Gastroesophageal sphincter (tissue), 4 donors: ENCODE data around the gene CTSF. TPM values are rescaled to one million over a fixed set of nuclear protein-coding genes. Genes with fewer than 3 reads are reported as not detected.

Experiments used
- ATAC-seq: fragments of 150-250 bp; one replicate; pipeline ENCODE4 v1.9.1; 2016; ENCODE audit warnings: mild to moderate bottlenecking, moderate library complexity
- H3K27ac ChIP-seq, 4 donors: fragments of 200-600 bp; sonication (generic) in 3 of 4; 1 replicate in 3 of 4; 2 replicates in 1 of 4; pipeline ENCODE4 v1.5.1; 2016 to 2019
- H3K27me3 ChIP-seq: fragments of 200-600 bp; sonication (generic); one replicate; pipeline ENCODE4 v1.5.1; 2019
- H3K36me3 ChIP-seq, 2 donors: fragments of 200-600 bp; sonication (generic); one replicate each; pipeline ENCODE4 v1.5.1; 2019; ENCODE audit warnings: control low read depth in 1 of 2
- H3K4me1 ChIP-seq, 3 donors: fragments of 200-600 bp; sonication (generic); 1 replicate in 2 of 3; 2 replicates in 1 of 3; pipeline ENCODE4 v1.5.1; 2016 to 2019; ENCODE audit warnings: control low read depth in 2 of 3
- H3K4me3 ChIP-seq, 2 donors: fragments of 200-600 bp; sonication (generic); one replicate each; pipeline ENCODE4 v1.5.1; 2019; ENCODE audit warnings: mild to moderate bottlenecking in 1 of 2, moderate library complexity in 1 of 2
- H3K9me3 ChIP-seq, 3 donors: fragments of 200-600 bp; sonication (generic); one replicate each; pipeline ENCODE4 v1.5.1; 2017 to 2019; ENCODE audit warnings: control low read depth in 2 of 3
- CTCF ChIP-seq, 4 experiments: fragments of 200-600 bp in 2 of 4; fragments of 450-650 bp in 2 of 4; sonication (generic) in 1 of 4; IDR thresholded peaks; one replicate each; pipeline ENCODE4 v1.5.1; 2017 to 2019; ENCODE audit warnings: antibody characterized with exemption in 4 of 4, mild to moderate bottlenecking in 2 of 4, moderate library complexity in 2 of 4
- EP300 ChIP-seq: sonication (generic); formaldehyde crosslinking; IDR thresholded peaks from one replicate; pipeline ENCODE4 v1.6.1; 2017; ENCODE audit warnings: antibody characterized with exemption, mild to moderate bottlenecking
- POLR2A ChIP-seq, 2 donors: fragments of 450-650 bp; IDR thresholded peaks; one replicate each; pipeline ENCODE4 v1.6.1; 2017; ENCODE audit warnings: antibody characterized with exemption in 2 of 2, mild to moderate bottlenecking in 2 of 2, moderate library complexity in 1 of 2
- POLR2AphosphoS5 ChIP-seq: sonication (generic); formaldehyde crosslinking; IDR thresholded peaks from one replicate; pipeline ENCODE4 v1.6.1; 2017; ENCODE audit warnings: antibody characterized with exemption
- WGBS, 2 donors: methylation state at CpG; one replicate each; pipeline ENCODE4 v1.1.5; 2018; ENCODE audit warnings: low coverage in 1 of 2; 5-methylcytosine and 5-hydroxymethylcytosine counted together
- total RNA-seq, 4 donors: library from RNA; depleted of rRNA; stranded (reverse); fragments of >200 nt; gene quantifications; one replicate each; pipeline ENCODE4 v1.1.0, GENCODE V29; 2016

CTSF gene
- total RNA-seq, 4 donors from 2014 or later: 65.1 to 114 (median 88.4) TPM

- ATAC-seq: no peak
- TF ChIP-seq CTCF (IDR thresholded peaks at IDR 0.05) (no peak), EP300 (no peak), POLR2AphosphoS5 (no peak), POLR2A (IDR thresholded peaks at IDR 0.05) (no peak)
- Histone ChIP-seq H3K27ac (peak overlapping the region in 3 of 4 donors; percentile 52 to 75 (median 65)), H3K9me3 (no peaks in the 10 kb centered on the region), H3K27me3 (no peaks in the 10 kb centered on the region), H3K4me3 (peak overlapping the region; percentile 25 to 72), H3K4me1 (peaks cover 0 to 23% (median 9%) of the 10 kb centered on the region in 3 donors), H3K36me3 (peaks cover 0 to 46% of the 10 kb centered on the region in 2 donors)
- 69 to 80% methylated on average over 1 to 5 of the region's 15 CpGs for WGBS, 2 donors
Measured at GRCh38 chr11:66567787-66568123, 651 bp downstream of the CTSF start.

- WGBS, 2 donors: 91% methylated on average over 5 of the region's 8 CpGs; no CpG with 5 or more reads in 1 of the 2 donors
- Histone ChIP-seq H3K36me3 (peaks cover 0 to 46% of the 10 kb centered on the region in 2 donors), H3K9me3 (no peaks in the 10 kb centered on the region), H3K27me3 (no peaks in the 10 kb centered on the region), H3K27ac (no peak overlapping the region), H3K4me1 (peaks cover 0 to 23% (median 9%) of the 10 kb centered on the region in 3 donors), H3K4me3 (no peak overlapping the region)
- TF ChIP-seq POLR2A (IDR thresholded peaks at IDR 0.05): no peak
- no peak for TF ChIP-seq CTCF (IDR thresholded peaks at IDR 0.05)
- no peak for TF ChIP-seq POLR2AphosphoS5
- no peak for TF ChIP-seq EP300
- ATAC-seq: no peak
Measured at GRCh38 chr11:66566221-66566620, 2.2 kb downstream of the CTSF start.

- TF ChIP-seq EP300: no peak
- no peak for TF ChIP-seq CTCF (IDR thresholded peaks at IDR 0.05)
- WGBS, 2 donors: 90 to 100% methylated on average over 2 to 4 of the region's 5 CpGs
- ATAC-seq: no peak
Measured at GRCh38 chr11:66564984-66565383, 3.4 kb downstream of the CTSF start.

GRCh38 chr11:66564538-66564937, 3.9 kb downstream of the CTSF start:
- TF ChIP-seq POLR2AphosphoS5 (no peak), EP300 (no peak), POLR2A (IDR thresholded peaks at IDR 0.05) (no peak), CTCF (IDR thresholded peaks at IDR 0.05) (no peak)
- ATAC-seq: no peak
- Histone ChIP-seq H3K36me3 (peaks cover 0 to 46% of the 10 kb centered on the region in 2 donors), H3K4me1 (peaks cover 0 to 25% (median 9%) of the 10 kb centered on the region in 3 donors), H3K4me3 (no peak overlapping the region), H3K9me3 (no peaks in the 10 kb centered on the region), H3K27ac (no peak overlapping the region), H3K27me3 (no peaks in the 10 kb centered on the region)
- WGBS, 2 donors: 81% methylated on average over 8 of the region's 14 CpGs; no CpG with 5 or more reads in 1 of the 2 donors

More at GRCh38 chr11:66564984-66565383, 3.4 kb downstream of the CTSF start:
- H3K4me3 ChIP-seq: no peak overlapping the region
- H3K27me3 ChIP-seq: no peaks in the 10 kb centered on the region
- no peaks in the 10 kb centered on the region for H3K9me3 ChIP-seq
- H3K36me3 ChIP-seq: peaks cover 0 to 46% of the 10 kb centered on the region in 2 donors
- H3K27ac ChIP-seq: no peak overlapping the region
- peaks cover 0 to 23% (median 9%) of the 10 kb centered on the region in 3 donors for H3K4me1 ChIP-seq

GRCh38 chr11:66563832-66564231, 4.6 kb downstream of the CTSF start:
- Histone ChIP-seq H3K27ac (no peak overlapping the region), H3K9me3 (no peaks in the 10 kb centered on the region), H3K27me3 (no peaks in the 10 kb centered on the region), H3K4me1 (peaks cover 0 to 28% (median 11%) of the 10 kb centered on the region in 3 donors), H3K36me3 (peaks cover 0 to 46% of the 10 kb centered on the region in 2 donors), H3K4me3 (no peak overlapping the region)
- 81 to 100% methylated on average over 2 to 6 of the region's 10 CpGs for WGBS, 2 donors
- TF ChIP-seq CTCF (IDR thresholded peaks at IDR 0.05): no peak
- TF ChIP-seq POLR2A (IDR thresholded peaks at IDR 0.05): no peak
- no peak for TF ChIP-seq EP300
- TF ChIP-seq POLR2AphosphoS5: no peak
- no peak for ATAC-seq
